Jurkat, Clone E6-1 (cell line): Measurements from ENCODE around the gene OR2T2.
"Not testable (repeated sequence)": the region's sequence is repeated elsewhere in the genome, so short reads cannot be mapped to it uniquely, and the experiment has no call there.

ENCODE experiments used
- DNase-seq: peaks from one replicate; pipeline ENCODE4 v3.0.0-alpha.2; 2011; ENCODE audit warnings: low read depth, low spot score
- H3K4me3 ChIP-seq: 2 replicates; pipeline ENCODE4 v1.5.1; 2011; ENCODE audit warnings: mild to moderate bottlenecking, low read length, control low read depth, moderate library complexity

The OR2T2 gene

GRCh38 chr1:248448409-248449074, 3.1 kb downstream of the OR2T2 start:
- not testable (repeated sequence) for DNase-seq, H3K4me3 ChIP-seq

GRCh38 chr1:248449821-248450465, 4.5 kb downstream of the OR2T2 start:
- not testable (repeated sequence) for DNase-seq, H3K4me3 ChIP-seq

DNA sequence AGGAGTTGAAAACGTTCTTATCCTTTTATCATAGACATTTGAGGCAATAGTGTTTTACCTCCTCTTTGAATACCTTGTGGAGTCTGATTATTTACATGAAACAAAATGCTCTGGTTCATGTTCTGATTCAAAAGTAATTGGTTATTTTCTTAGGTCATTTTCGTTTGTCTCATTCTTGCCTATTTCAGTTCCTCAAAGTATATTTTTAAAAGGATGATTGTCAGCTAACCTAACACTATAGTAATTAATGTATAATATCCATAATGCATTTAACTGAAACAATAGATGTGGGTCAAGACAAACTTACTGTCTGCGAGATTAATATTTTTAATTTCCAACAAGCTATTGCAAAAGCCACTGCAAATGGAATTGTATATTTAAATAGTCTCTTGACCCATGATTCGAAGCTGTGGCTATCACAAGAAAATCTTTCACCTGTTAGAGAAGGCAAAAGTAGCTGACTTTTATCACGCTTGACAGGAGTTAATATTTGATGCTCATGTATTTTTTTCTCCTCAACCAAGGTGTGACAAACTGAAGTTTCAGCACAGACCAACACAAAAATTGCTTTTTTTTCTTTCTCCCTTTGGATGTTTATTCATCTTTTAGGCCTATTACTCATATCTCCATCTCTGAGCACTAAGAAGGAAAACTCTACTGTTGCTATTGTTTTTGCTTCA, 5.2 kb downstream of the OR2T2 start:
- not testable (repeated sequence) for H3K4me3 ChIP-seq

GRCh38 chr1:248453619-248454018, 8.2 kb downstream of the OR2T2 start:
- H3K4me3 ChIP-seq, DNase-seq: not testable (repeated sequence)

More for the DNA sequence above, 5.2 kb downstream of the OR2T2 start:
- not testable (repeated sequence) for DNase-seq

GRCh38 chr1:248455045-248455444, 9.6 kb downstream of the OR2T2 start:
- not testable (repeated sequence) for DNase-seq

GRCh38 chr1:248456635-248457034, 11.2 kb downstream of the OR2T2 start:
- DNase-seq = not testable (repeated sequence)

More at GRCh38 chr1:248455045-248455444, 9.6 kb downstream of the OR2T2 start:
- H3K4me3 ChIP-seq = not testable (repeated sequence)

DNA sequence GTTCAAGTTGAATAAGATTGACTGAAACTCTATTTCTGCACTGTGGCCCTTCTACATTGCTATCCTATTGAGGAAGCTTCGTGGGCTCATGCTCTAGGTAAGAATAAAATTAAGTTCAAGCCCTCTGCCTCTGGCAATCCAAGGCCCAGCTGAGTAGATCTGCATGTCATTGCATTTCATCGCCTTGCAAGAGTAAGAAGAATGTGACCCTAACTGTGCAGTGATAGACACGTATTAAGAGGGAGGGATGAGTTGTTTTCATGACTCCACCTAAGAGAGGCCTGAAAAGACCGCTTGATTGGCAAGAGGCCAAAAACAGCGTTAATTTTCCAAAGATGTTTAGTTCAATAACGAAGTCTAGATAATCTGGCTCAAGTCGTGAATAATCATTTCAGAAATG, 13.7 kb downstream of the OR2T2 start:
- DNase-seq, H3K4me3 ChIP-seq: not testable (repeated sequence)

More at GRCh38 chr1:248456635-248457034, 11.2 kb downstream of the OR2T2 start:
- H3K4me3 ChIP-seq = not testable (repeated sequence)

- no peak for DNase-seq
- no peak overlapping the region for H3K4me3 ChIP-seq
Observed at GRCh38 chr1:248471154-248471553, 25.7 kb downstream of the OR2T2 start.

DNA sequence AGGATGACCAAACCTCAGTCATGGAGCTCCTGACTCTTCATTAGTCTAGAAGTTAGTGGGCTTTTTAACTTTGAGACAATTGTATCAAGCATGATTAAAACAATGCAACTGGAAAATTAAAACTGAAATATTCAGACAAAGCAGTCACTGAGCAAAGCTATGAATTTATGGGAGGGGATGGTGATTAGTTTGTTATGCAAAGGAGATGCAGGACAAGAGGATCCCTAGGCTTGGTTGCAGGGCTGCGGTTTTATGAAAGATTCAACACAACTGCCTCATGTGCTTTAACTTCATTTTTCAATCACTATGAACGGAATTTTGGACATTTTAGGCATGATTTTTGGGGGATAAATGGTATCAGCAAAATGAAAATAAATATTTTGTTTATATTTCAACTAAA, 26.7 kb downstream of the OR2T2 start:
- not testable (repeated sequence) for DNase-seq, H3K4me3 ChIP-seq

DNA sequence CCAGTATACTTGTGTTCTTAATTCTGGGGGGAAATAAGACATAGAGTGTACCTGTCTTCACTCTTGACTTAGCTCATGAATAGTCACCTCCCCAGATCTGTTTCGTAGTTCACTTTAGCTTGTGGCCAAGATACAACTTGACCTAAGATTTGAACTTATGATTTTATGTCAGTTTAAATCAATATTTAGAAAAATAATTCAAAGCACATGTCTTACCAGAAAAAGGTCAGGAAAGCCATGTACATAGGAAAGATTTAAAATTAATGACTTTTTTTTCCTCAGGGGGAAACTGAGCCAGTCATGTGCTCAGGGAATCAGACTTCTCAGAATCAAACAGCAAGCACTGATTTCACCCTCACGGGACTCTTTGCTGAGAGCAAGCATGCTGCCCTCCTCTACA, 27.6 kb downstream of the OR2T2 start, which contains the start of gene OR2T3:
OR2T3 (plus strand) TSS at position 301 of the 400 bp plus-strand sequence; CDS start at position 301, 0 bp downstream.
- not testable (repeated sequence) for DNase-seq, H3K4me3 ChIP-seq

DNA sequence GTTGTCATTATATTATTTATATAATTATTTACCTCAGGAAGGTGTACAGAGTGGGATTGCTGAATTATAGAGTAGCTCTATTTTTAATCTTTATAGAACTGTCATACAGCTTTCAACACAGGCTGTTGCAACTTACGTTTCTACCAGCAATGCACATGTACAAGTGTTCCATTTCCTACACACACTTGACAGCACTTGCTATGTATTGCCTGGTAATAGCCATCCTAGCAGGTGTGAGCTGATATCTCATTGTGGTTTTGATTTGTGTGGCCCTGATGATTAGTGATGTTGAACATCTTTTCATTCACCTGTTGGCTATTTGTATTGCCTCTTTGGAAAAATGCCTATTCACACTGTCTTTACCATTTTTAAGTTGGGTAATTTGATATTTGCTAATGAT, 30.2 kb downstream of the OR2T2 start:
- DNase-seq, H3K4me3 ChIP-seq: not testable (repeated sequence)

DNA sequence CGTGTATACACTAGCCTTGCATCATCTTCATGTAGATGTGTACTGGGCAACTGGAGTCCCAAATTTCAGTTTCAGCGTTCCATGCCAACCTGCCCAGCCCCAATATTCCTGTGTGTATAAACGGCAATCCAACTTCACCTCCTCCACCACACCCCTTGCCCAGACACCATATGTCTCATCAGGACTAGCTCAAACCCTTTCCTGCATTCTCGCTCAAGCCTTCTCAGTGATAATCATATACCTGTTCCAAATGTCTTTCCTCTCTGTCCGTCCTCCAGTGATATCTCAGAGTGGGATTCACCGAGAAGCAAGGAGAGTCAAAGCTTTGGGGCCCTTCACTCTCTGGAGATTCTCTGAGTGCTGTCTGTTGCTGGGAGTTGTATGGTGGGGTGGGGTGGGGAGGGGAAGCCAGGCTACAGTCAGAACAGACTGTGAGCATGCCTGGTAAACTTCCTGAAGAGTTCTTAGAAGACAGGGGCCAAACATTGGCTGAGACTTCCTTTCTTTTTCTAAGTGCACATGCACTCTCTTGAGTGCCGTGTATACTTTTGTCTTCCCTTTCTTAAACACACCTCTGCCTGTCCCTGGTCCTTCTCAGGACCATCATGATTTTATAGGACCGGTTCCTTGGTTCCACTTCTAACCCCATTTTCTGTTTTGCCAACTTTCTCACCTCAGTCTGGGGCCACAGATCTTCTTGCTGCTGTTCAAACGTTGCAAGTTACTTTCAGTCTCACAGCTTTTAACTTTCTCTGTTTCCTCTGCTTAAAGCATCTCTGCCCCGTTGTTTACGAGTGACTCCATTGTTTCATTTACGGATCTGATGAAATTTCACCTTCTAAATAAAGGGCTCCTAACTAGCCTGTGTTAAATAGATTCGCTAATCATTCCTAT, 36.5 kb downstream of the OR2T2 start:
- peak overlapping the region; percentile 16; the same call in 1 of the 2 replicates for H3K4me3 ChIP-seq
- not testable (repeated sequence) for DNase-seq

DNA sequence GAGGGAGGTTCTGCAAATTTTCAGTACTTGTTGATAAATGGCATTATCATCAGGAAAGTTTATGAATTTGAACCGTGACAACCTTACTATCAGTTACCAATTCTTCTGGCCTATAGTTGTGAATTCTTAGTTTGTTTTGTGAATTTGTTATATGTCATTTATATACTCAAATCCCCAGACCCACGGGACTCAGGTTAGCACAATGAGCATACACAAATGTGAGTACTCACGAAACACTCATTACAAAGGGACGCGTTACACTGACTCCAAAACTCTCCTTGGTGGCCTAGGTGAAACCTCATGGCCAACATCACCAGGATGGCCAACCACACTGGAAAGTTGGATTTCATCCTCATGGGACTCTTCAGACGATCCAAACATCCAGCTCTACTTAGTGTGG, 42.9 kb downstream of the OR2T2 start, which contains the start of gene OR2T5:
OR2T5 (plus strand) TSS at position 301 of the 400 bp plus-strand sequence; CDS start at position 301, 0 bp downstream.
- H3K4me3 ChIP-seq, DNase-seq: not testable (repeated sequence)

- not testable (repeated sequence) for DNase-seq, H3K4me3 ChIP-seq
Observed at GRCh38 chr1:248496661-248497060, 51.2 kb downstream of the OR2T2 start.

DNA sequence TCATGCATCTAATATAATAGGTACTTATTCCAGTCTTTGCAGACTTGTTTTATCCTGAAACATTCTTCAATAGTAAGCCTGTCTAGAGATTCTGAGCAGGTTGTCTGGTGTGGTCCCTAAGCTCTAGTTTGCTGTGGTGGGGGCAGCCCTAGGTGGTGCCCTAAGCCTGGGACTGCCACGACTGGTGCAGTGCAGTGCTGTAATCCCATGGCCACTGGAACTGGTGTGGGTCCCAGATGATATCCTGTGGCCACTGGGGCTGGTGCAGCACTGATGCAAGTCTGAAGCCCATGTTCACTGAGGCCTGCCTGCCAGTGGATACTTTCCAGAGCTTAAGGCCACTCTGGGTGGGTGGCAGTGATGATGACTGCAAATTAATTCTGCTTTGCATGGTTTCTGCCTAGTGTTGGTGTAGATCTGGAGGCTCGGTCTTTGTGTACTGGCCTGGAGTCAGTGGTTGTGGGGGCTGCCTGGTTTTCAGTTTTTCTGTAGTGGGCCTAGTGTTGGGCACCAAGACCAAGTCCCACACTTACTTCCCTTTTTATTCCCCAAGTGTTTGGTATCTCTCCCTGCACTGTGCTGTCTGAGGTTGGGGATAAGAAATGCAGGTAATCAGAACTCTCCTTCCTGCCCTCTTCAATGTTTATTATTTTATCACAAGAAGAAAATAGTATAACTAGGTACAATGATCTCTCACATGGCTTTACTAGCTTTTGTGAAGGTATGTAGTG, 55.0 kb downstream of the OR2T2 start:
- DNase-seq, H3K4me3 ChIP-seq: not testable (repeated sequence)
